HG02973 (cell line): ENCODE results near the gene KLHL28.

Source experiments
- ATAC-seq: cut with Tn5 transposase; IDR thresholded peaks from one replicate; pipeline ENCODE4 v1.9.1; 2021; ENCODE audit warnings: moderate library complexity; ENCODE audit not compliant: unreplicated experiment

The KLHL28 gene

DNA sequence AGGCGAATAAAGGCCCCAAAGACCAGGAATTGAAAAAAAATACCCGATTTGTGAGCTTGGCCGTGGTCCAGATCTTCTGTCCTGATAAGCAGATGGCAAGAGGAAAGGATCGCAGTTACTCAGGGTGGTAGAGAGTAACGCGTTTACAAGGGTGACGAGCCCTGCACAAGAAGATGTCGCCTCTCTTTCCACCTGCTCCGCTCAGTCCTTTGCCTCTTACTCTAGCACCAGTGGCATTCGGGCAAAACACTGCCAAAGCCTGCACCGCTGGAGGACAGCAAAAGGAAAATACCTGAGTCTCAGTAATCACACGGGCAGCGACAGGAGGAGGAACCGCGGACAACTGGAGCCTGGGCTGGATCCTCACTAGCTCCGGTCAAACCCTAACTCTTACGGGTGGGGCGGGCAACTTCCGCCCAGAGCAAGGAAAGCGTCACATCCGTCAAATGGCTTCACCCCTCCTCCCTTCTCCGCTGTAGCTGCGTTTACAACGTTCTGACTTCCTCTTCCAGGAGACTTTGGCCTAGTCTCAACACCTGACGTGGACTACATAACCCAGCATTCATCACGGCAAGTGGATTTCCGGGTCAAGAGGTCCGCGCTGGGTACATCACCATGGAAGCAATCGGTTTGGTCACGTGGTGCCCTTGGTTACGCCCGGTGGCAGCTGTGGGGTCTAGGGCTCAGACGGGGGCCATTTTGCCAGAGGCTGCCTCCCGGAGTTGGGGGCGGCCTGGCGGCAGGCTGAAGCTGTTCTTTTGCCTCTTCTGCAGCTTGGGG is at the start of gene KLHL28, which contains the start of gene TOGARAM1:
Gene KLHL28, minus strand, starts transcription at position 394 of the 780 bp plus-strand sequence. CDS start 16,019 bp downstream, outside the sequence.
Gene TOGARAM1, plus strand, starts transcription at position 637 of the 780 bp plus-strand sequence. CDS start 232 bp downstream, outside the sequence.
- peak; percentile 90 for ATAC-seq

DNA sequence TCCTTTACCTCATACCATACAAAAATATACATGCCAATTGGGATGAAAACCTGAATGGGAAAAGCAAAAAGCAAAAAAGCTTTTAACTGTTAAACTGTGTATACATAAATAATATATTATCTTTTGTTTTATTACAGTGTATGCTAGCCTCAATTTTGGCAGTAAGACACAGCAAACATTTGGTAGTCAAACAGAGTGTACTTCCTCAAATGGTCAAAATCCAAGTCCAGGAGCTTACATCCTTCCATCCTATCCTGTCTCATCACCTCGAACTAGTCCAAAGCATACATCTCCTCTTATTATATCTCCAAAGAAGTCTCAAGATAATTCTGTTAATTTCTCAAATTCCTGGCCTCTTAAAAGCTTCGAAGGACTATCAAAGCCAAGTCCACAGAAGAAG is 42.2 kb upstream of the KLHL28 start:
- ATAC-seq, result no peak

DNA sequence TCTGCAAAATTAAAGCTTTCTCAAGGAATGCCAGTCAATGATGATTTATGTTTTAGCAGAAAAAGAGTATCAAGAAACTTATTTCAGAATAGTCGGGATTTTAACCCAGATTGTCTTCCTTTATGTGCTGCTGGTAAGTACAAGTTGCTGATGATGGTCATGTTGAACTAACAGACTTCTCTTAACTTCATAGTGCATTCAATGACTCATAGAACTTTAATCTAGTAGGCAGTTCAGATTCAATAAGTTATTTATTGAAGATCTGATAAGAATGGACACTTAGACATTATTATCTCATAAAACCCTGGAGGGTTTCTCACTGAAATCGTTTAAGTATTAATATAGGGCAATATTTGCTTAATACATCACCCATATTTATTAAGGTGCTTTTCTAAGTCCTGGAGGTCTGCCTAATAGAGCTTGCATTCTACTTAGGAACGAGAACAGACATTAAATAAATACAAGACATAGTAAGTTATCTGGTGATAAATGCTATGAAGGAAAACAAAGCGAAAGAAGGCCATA is 34.1 kb upstream of the KLHL28 start:
- no peak for ATAC-seq

DNA sequence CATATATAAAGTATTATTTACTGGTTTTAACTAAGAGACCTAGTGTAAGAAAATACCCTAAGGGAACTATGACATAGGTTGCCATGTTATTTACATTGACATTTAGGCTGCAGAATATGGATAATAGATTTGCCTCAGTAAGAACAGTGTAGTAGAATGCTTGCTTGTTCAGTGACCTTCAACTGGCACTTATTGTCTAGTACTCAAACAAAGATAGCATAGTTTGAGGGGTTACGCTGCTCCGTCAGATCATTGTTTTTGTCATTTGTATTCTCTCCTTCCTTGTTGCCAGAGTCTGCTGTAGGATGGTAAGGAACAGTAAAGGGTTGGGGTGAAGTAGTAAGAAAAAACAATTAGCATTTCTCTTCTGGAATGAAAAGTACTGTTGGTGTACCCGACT is 33.4 kb upstream of the KLHL28 start:
- ATAC-seq, result no peak

GRCh38 chr14:44990533-44990932 is 28.8 kb upstream of the KLHL28 start:
- ATAC-seq, result no peak

- ATAC-seq, result no peak
These were observed 28.0 kb upstream of the KLHL28 start for GRCh38 chr14:44989497-44990440.

GRCh38 chr14:44988694-44989093 is 26.9 kb upstream of the KLHL28 start:
- no peak for ATAC-seq

GRCh38 chr14:44982594-44982993 is 20.8 kb upstream of the KLHL28 start:
- ATAC-seq, result no peak

DNA sequence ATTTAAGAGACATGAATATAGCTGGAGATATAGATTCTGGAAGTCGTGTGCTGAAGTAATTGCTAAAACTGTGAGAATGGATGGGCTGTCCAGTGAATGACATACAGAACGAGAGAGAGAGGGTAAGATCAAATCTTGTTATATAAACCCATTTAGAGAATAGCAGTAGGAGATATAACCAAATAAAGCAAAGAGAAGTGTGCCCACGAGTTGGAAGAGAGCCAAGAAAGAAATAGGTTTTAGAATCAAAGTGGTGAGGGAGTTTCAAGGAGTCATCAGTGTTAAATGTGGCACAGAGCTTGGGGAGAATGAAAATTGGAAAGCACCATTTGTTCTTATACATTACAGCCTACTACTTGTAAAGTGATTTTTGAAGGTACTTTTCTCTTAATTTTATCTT is 19.5 kb upstream of the KLHL28 start:
- no peak for ATAC-seq

GRCh38 chr14:44979740-44980356 is 18.1 kb upstream of the KLHL28 start:
- no peak for ATAC-seq

- no peak for ATAC-seq
These were observed 17.5 kb upstream of the KLHL28 start for GRCh38 chr14:44979273-44979672.

DNA sequence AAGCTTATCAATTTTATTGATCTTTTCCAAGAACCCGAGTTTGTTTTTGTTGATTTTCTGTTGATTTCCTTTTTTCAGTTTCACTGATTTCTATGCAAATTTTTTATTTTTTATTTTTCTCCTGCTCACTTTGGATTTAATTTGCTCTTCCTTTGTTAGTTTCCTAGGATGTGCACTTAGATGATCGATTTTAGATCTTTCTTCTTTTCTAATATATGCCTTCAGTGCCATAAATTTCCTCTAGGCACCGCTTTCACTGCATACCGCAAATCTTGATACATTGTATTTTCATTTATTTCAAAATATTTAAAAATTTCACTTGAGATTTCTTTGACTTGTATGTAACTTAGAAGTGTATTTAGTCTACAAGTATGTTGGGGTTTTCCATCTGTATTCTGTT is 9.7 kb upstream of the KLHL28 start:
- no peak for ATAC-seq

GRCh38 chr14:44970907-44971306 is 9.2 kb upstream of the KLHL28 start:
- peak; percentile 41 for ATAC-seq

DNA sequence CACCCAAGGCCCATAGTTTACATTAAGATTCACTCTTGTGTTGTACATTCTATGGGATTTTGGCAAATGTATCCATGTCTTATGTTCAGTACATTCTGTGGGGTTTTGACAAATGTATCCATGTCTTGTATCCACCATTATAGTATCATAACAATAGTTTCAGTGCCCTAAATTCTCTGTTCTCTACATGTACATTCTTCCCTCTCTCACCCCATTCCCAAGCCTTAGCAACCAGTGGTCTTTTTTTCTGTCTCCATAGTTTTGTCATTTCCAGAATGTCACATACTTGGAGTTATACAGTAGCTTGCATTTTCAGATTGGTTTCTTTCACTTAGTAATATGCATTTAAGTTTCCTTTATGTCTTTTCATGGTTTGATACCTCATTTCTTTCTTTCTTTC is 7.0 kb upstream of the KLHL28 start:
- no peak for ATAC-seq

GRCh38 chr14:44966601-44967336 is 5.0 kb upstream of the KLHL28 start:
- ATAC-seq, result no peak

DNA sequence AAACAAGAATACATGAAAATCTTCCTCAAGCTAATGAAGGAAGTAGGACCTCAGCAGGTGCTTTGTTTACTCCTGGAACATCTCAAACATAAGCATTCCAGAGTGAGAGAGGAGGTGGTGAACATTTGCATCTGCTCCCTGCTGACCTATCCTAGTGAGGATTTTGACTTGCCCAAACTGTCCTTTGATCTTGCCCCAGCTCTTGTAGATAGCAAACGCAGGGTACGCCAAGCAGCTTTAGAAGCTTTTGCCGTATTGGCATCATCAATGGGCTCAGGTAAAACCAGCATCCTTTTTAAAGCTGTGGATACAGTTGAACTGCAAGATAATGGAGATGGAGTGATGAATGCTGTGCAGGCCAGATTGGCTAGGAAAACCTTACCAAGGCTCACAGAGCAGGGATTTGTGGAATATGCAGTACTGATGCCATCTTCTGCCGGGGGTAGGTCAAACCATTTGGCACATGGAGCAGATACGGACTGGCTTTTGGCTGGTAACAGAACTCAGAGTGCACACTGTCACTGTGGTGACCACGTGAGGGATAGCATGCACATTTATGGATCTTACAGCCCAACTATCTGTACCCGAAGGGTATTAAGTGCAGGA is 2.1 kb upstream of the KLHL28 start:
- ATAC-seq, result no peak

GRCh38 chr14:44963044-44963528 is 1.3 kb upstream of the KLHL28 start:
- ATAC-seq, result no peak

DNA sequence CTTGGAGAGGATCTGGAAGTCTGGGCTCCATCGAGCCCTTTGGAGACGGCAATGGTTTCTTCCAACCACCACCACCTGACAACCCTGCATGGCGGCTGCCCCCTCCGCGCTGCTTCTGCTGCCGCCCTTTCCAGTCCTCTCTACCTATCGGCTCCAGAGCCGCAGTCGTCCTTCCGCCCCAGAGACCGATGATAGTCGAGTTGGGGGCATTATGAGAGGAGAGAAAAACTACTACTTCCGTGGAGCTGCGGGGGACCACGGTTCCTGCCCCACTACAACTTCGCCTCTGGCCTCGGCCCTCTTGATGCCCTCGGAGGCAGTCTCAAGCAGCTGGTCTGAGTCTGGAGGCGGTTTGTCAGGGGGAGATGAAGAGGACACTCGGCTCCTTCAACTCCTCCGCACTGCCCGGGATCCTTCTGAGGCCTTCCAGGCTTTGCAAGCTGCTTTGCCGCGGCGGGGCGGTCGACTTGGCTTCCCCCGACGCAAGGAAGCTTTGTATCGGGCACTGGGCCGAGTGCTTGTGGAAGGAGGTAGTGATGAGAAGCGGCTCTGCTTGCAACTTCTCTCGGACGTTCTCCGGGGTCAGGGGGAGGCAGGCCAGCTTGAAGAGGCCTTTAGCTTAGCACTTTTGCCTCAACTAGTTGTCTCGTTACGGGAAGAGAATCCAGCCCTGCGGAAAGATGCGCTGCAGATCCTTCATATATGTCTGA is 742 bp upstream of the KLHL28 start:
- ATAC-seq, result peak; percentile 17

DNA sequence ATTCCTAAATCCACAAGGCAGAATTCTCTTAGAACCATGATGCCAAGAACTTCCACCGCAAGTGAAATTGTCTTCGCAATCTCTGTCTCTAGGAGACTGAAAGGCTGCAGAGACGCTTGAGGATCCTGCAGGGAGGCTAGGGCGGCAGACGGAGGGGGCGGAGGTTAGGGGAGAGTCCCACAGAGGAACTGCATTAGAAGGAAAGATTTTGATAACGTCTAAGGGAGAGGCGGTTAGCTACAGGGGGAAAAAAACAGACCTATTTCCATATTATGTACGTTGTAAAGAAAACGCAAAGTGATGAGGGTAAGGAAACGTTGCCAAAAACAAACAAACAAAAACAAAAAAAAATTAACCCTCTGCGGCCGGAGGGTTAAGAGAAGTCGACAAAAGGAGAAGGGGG is 595 bp downstream of the KLHL28 start:
- ATAC-seq, result no peak
